Left renal pelvis (tissue), 4 donors: ENCODE data around the gene FMN1. TPM values are rescaled to one million over a fixed set of nuclear protein-coding genes. Genes with fewer than 3 reads are reported as not detected.

ENCODE experiments used
- DNase-seq, 4 donors: peaks; one replicate each; pipeline ENCODE4 v3.0.0-alpha.2; 2013; ENCODE audit warnings: low read depth in 4 of 4, low spot score in 3 of 4
- polyA plus RNA-seq, 4 donors: library from polyadenylated mRNA; unstranded; fragments of 120-200 nt; gene quantifications; one replicate each; pipeline ENCODE4 v1.2.1, GENCODE V29; 2013; ENCODE audit not compliant: insufficient read length in 4 of 4

FMN1 gene
- polyA plus RNA-seq, 4 donors, result 1.5 to 20.2 (median 17.3) TPM

DNA sequence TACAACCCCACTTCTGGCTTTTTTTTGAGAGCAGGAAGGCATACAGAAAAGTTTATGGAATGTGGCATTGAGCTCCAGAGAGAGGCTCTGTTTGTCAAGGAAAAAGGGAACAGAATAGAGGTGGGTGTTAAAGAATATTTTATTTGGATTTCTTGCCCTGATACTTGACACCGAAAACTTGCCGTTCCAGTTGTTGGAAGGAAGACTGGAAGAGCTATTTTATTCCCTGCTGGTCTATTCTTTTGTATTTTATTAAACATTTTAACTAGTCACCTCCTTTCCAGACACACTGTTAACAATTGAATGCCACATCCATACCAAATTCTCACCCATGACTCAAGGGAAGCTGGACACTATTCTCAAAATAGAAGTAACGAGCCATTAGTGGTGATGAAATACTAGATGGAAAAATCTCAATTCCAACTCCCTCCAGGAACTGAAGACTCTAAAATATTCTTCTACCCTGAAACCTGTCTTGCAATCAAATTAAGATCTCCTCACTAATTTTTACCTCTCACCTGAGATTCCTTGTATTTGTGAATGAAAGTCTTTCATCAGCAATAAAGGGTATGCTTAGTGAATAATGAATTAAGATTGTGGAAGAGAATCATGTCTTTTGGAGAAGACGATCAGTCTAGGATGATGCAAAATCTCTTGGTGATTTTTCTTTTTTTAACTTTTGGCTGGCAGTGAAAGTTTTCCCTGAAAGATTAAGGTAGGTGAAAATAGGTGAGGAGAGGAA is 448.2 kb downstream of the FMN1 start:
- no peak for DNase-seq

DNA sequence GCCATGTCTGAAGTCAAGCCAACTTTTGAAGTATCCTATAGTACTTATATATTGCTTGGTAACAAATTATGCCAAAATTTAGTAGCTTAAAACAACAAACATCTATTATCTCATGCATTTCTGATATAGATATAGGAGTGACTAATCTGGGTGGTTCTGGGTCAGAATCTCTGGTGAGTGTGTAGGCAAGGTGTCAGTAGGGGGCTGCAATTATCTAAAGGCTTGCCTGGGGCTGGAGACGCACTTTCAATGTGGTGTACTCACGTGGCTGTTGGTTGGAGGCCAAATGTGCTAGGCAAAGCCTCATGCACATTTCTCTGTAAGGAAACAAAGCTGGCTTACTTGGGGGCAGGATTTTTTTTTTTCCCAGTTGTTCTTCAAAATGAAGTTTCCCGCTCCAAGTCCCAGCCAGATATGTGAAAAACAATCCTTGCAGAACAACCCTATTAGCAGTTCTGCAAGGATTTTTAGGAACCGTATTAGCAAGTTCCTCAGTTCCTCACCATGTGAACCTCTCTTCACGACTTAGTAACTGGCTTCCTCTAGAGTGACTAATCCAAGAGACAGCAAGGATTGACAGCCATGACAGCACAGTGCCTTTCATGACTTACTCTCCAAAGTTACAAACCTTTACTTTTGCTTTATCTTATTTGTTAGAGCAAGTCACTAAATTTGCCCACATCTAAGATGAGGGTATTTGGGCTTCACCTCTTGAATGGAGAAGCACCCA is 450.9 kb downstream of the FMN1 start:
- DNase-seq, result no peak

DNA sequence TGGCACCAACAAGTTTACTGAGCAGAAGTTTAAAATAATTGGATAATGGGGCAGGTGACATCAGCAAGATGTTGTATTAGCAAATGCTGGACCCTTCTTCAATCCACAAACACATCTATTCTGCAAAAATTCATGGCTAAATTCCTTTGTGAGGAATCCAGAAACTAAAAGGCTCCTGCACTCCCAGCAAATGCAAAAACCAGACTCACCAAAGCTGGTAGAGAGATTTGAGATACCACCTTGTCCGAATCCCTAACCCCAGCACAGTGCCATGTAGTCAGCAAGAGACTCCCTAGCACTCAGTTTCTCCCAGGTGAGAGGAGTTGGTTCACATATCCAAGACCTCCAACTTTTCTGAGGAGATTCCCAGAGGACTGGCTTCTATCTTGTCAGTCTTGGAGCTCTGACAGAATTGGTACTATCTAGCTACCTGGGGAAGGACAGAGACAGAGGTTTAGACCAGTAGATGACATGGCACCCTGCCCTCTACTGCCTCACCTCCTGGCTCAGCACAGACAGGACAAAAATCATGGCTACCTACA is 454.9 kb downstream of the FMN1 start:
- DNase-seq, result no peak

DNA sequence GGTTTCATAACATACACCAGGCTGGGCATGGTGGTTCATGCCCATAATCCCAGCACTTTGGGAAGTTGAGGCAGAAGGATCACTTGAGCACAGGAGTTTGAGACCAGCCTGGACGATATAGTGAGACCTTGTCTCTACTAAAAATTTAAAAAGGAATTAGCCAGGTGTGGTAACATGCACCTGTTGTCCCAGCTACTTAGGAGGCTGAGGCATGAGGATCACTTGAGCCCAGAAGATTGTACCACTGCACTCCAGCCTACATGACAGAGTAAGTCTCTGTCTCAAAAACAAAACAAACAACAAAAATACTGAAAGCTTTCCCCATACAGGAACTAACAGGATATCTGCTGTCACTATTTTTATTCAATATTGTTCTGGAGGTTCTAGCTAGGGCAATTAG is 455.8 kb downstream of the FMN1 start:
- no peak for DNase-seq

DNA sequence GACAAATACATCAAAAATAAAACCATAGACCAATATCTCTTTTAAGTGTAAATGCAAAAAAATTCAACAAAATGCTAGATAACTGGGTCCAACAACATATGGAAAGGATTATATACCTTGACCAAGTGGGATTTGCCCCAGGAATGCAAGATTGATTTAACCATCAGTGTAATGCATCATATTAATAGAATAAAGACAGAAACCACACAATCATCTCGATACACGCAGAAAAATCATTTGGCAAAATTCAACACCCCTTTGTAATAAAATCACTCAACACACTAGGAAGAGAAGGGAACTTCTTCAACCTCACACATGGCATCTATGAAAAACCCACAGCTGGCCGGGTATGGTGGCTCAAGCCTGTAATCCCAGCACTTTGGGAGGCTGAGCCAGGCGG is 457.2 kb downstream of the FMN1 start:
- no peak for DNase-seq

DNA sequence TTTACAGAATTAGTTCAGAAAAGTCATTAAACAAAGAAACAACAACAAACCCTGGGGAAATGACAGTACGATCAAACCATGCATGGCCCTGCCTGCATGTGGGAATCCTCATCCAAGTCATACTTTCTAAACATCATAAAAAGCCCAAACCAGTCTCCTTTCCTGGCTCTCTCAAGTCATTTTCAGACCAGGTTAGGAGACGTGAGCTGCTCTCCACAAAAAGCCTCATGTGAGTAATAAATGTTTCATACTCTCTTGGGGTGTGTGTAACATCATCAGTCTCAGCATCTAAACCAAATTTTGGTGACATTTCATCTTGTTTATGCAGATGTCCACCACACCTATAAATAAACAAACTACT is 457.8 kb downstream of the FMN1 start:
- no peak for DNase-seq

DNA sequence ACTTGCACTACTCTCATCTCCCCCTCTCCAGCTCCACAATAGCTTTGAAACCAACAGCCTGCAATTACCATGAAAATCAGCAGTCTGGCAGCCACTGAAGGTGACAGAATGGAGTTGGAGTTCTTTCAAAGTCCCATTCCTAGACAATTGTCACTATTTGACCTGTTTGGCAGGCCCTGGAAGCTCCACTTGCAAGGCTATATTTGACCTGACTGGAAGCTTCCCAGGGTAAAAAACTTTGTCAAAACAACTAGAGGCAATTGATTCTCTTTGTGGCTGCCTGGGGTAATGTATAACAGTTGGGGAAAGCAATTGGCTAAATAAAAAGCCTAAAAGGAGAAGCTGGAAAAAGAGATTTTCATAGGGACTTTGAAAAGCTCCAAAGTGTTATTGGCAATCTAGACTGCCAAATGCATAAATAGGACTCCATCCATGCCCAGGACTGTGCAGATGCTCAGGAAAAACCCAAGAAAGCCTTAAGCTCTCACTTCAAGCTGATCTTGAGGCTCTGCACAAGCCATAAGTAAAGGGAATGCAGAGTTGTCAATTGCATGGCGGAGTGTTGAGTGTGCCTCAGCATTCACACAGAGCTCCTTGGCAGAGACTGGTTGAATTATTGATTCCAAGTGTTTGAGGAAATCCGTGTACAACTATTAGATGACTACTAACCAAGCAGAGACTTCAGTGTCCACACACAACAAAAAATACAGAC is 458.4 kb downstream of the FMN1 start:
- no peak for DNase-seq

DNA sequence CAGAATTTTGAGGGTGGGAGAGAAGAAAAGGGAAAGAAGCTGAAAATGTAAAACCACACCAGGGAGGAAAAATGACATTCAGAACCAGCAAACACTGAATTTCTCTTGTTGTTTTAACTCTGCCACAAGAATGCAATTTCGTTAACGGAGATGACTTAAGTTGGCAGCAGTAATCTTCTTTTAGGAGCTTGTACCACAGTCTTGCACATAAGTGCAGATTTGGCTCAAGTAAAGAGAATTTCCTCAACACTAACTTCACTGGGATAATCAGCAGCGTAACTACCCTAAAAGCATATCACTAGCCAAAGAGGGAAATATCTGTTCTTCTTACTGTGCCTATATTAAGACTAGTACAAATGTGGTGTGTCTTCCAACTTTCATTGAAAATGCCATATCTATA is 461.2 kb downstream of the FMN1 start:
- no peak for DNase-seq

DNA sequence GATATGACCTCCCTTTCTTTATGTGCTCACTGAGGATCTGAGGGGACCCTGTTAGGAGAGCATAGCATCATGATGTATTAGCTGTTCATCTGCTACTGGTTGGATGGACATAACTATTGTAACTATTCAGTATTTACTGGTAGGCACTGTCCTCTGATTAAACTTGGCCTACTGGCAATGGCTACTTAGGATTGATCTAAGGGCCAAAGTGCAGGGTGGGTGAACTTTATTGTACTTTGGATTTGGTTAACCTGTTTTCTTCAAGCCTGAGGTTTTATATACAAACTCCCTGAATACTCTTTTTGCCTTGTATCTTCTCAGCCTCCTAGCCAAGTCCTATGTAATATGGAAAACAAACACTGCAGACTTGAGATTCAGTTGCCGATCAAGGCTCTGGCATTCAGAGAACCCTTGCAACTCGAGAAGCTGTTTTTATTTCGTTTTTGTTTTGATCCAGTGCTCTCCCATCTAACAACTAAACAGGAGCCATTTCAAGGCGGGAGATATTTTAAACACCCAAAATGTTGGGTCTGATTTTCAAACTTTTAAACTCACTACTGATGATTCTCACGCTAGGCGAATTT is 461.8 kb downstream of the FMN1 start:
- no peak for DNase-seq

DNA sequence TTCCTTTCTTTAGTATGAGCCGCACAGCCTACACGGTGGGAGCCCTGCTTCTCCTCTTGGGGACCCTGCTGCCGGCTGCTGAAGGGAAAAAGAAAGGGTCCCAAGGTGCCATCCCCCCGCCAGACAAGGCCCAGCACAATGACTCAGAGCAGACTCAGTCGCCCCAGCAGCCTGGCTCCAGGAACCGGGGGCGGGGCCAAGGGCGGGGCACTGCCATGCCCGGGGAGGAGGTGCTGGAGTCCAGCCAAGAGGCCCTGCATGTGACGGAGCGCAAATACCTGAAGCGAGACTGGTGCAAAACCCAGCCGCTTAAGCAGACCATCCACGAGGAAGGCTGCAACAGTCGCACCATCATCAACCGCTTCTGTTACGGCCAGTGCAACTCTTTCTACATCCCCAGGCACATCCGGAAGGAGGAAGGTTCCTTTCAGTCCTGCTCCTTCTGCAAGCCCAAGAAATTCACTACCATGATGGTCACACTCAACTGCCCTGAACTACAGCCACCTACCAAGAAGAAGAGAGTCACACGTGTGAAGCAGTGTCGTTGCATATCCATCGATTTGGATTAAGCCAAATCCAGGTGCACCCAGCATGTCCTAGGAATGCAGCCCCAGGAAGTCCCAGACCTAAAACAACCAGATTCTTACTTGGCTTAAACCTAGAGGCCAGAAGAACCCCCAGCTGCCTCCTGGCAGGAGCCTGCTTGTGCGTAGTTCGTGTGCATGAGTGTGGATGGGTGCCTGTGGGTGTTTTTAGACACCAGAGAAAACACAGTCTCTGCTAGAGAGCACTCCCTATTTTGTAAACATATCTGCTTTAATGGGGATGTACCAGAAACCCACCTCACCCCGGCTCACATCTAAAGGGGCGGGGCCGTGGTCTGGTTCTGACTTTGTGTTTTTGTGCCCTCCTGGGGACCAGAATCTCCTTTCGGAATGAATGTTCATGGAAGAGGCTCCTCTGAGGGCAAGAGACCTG is 463.5 kb downstream of the FMN1 start:
- DNase-seq, result peak in 1 of 4 donors; percentile 40

DNA sequence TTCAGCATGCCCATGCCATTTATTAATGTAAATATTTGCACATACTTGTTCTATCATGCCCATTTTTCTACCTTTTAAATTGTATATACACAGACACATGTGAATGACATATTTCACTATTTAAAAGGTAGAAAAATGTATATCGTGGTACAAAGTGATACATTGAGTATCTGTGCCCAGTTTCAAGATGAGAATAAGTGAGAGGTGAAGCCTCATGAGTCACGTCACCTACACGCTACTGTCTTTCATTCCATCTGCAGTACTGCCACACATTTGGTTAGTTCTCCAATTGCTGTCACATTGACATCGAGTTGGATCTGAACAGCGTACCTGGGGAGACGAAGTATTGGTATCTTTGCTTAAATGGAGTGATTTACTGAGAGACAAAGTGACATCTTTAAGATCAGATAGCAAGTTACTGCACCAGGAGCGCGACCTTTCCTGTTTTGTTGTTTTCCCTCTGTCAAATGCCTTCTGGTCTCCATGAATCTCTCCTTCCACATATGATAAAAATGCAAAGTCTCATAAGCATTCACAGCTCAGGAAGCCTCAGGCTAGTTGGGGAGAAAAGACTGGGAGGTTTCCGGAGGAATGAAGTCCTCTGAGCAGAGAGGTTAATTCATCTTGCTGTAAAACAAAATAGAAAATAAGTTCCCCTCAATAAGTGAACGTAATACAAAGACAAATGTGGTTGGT is 464.7 kb downstream of the FMN1 start:
- no peak for DNase-seq

DNA sequence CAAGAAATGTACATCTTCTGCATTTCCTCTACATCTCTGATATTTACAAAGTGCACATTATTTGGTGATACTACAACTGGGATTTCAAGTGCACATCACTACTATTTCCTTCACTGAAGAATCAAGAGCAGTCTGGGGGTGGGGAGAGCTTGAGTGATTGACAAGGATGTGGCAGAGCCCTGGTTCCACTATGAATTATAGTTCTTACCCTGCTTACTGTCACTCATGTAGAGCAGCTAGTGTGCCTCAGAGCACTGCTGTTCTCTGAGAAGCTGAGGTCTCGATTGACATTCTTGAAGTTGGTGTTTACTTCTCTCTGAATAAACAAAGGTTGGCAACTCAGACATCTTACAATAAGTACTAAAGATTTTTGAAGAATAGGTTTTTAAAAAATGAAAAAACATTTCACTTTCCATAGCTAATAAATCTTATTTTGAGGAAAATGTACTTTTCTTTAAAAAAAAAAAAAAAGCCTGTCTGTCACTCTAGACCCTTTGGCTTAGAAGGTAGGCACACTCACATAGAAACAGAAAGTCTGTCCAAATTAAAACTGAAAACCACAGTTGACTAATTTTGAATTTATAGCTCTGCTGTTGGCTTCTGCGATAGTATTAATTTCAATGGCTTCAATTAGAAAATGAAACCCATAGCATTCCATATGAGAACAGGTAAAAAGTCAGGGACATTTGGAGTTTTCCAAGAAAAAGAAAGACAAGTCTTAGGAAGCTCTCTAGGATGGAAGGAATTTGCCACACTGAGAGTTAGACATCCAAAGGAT is 471.2 kb downstream of the FMN1 start:
- no peak for DNase-seq

DNA sequence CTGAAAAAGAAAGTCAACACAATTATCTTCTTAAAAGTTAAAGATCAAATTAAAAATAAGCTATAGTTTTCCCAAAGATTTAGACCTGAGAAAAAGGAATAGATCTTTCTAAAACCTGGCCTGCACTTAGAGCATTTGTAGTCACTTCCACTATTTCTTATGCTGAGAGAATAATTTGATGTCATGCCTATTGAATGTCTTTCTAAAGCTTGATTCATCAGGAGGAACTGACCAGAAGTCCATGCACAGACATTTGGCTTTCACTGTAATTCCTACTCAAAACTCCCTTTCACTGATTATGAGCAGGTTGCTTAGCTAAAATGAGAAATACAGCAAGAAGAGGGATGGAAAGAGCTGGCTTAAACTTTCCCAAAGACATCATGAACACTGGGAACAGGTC is 472.4 kb downstream of the FMN1 start:
- no peak for DNase-seq

DNA sequence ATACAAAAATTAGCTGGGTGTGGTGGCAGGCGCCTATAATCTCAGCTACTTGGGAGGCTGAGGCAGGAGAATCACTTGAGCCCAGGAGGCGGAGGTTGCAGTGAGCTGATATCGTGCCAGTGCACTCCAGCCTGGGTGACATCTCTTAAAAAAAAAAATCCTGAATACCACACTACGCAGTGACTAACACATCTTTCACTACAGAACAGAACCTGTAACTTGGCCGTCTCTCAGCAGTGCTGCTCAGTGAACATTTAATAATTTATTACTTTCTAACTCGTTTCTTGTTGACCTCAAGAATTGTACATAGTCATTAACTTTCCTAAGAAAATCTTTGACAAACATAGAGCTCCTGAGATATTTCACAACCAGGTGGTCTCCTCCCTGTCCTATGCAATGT is 472.9 kb downstream of the FMN1 start:
- DNase-seq, result no peak

DNA sequence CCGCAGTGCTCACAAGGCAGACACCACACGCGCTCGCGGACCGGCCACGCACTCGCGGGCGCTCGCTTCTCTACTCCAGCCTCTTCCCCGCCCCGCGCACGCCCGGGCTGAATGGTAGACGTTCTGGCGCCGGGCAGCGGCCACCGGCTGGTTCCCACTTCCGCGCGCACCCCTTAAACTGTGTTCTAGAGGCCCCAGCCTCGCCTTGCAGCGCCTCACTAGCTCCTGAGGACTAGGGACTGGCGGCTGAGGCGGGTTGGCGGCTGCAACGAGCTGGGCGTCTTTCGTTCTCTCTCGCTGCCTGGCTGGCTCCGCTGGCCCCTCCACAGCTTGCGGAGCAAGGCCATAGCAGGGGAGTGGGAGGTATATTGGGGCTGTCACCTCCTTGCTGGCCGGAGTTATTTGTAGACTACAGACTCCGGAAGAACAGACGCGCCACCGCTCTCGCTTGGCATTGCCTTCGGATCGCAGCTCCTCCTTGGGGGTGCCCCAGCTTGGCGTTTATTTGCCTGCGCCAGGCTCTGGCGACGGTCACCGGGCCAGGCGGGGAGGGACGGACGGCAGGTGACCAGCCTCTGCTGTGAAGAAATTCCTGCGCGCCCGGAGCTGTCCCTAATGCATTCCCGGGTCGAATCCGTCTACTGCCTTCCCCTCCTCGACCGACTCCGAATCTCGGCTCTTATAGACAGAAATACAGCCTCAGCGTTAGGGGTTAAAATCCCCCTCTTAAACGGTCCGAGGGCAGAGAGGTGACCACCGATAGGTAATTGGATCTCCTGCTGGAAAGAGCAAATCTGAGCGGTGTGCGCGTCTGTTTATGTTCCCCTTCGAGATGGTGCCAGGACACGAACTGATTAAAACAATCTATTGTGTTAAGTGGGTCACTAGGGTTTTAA is 475.4 kb downstream of the FMN1 start:
- no peak for DNase-seq

DNA sequence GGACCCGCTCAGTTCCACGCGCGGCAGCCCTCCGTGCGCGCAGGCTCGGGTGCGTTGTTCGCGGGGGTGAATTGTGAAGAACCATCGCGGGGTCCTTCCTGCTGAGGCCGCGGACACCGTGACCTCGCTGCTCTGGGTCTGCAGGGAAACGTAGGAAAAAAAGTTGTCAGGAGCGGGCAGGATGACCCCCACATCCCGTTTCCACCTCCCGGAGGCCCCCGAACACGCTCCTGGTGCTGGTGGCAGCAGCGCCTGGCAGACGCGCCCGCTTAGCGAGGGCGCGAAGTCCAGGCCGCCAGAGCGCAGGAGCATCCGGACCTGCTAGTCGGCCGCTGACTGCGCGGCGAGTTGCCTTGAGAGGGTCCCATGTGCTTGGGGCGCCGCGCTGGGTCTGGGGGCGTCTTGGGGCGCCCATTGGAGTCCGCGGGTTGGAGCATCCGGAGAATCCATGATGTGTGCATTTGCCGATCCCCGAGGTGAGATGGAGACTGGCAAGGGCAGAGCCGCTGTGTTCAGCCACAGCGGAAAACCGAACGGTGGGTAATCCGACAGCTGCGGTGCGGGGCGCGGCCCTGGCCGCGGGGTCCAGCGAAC is 476.2 kb downstream of the FMN1 start:
- DNase-seq, result no peak
